Peyer's patch (tissue), 4 donors: ENCODE measurements around the gene ILF2. TPM values are rescaled to one million over a fixed set of nuclear protein-coding genes. Genes with fewer than 3 reads are reported as not detected.

Experiments used
- DNase-seq, 3 donors: peaks; one replicate each; pipeline ENCODE4 v3.0.0-alpha.2; 2017 to 2019
- H3K27ac ChIP-seq, 4 donors: fragments of 200-600 bp; sonication (generic); one replicate each; pipeline ENCODE4 v1.5.1; 2016 to 2019
- H3K27me3 ChIP-seq, 2 donors: fragments of 200-600 bp; sonication (generic); one replicate each; pipeline ENCODE4 v1.5.1; 2019
- H3K36me3 ChIP-seq, 3 donors: fragments of 200-600 bp; sonication (generic); one replicate each; pipeline ENCODE4 v1.5.1; 2016 to 2019
- H3K4me1 ChIP-seq, 4 donors: fragments of 200-600 bp; sonication (generic); one replicate each; pipeline ENCODE4 v1.5.1; 2016 to 2019
- H3K4me3 ChIP-seq, 4 donors: fragments of 200-600 bp; sonication (generic); 1 replicate in 3 of 4; 2 replicates in 1 of 4; pipeline ENCODE4 v1.5.1; 2016 to 2019; ENCODE audit warnings: mild to moderate bottlenecking in 1 of 4
- H3K9me3 ChIP-seq, 4 donors: fragments of 200-600 bp; sonication (generic); one replicate each; pipeline ENCODE4 v1.5.1; 2016 to 2019; ENCODE audit warnings: mild to moderate bottlenecking in 1 of 4
- CTCF ChIP-seq, 6 experiments: fragments of 450-650 bp in 4 of 6; fragments of 200-600 bp in 2 of 6; sonication (generic) in 1 of 6; IDR thresholded peaks; one replicate each; pipeline ENCODE4 v1.5.1; 2017 to 2019; ENCODE audit warnings: antibody characterized with exemption in 6 of 6, mild to moderate bottlenecking in 3 of 6, moderate library complexity in 1 of 6
- POLR2A ChIP-seq, 2 donors: fragments of 450-650 bp; IDR thresholded peaks; one replicate each; pipeline ENCODE4 v1.5.1; 2017; ENCODE audit warnings: antibody characterized with exemption in 2 of 2, mild to moderate bottlenecking in 2 of 2, moderate library complexity in 2 of 2
- total RNA-seq, 4 donors: library from RNA; depleted of rRNA; stranded (reverse); fragments of >200 nt; gene quantifications; one replicate each; pipeline ENCODE4 v1.1.0, GENCODE V29; 2016

ILF2 gene
- total RNA-seq, 4 donors from 2014 or later: 31.4 to 67.7 (median 47.2) TPM

GRCh38 chr1:153698923-153699714 is 28.3 kb upstream of the ILF2 start:
- DNase-seq: no peak
- TF ChIP-seq CTCF (IDR thresholded peaks at IDR 0.05) (no peak), POLR2A (IDR thresholded peaks at IDR 0.05) (no peak)
- H3K27ac ChIP-seq: peak overlapping the region in 3 of 4 donors; percentile 22 to 84 (median 35)

GRCh38 chr1:153698020-153698922 is 27.5 kb upstream of the ILF2 start:
- no peaks in the 10 kb centered on the region for H3K27me3 ChIP-seq
- peak overlapping the region in 1 of 4 donors; percentile 7 for H3K4me3 ChIP-seq
- no peaks in the 10 kb centered on the region for H3K9me3 ChIP-seq
- H3K36me3 ChIP-seq: no peaks in the 10 kb centered on the region
- no peaks in the 10 kb centered on the region for H3K4me1 ChIP-seq
- peak in 1 of 3 donors; percentile 55 for DNase-seq
- no peak for TF ChIP-seq CTCF (IDR thresholded peaks at IDR 0.05)
- TF ChIP-seq POLR2A (IDR thresholded peaks at IDR 0.05): no peak
- peak overlapping the region; percentile 46 to 84 (median 66) for H3K27ac ChIP-seq

More at GRCh38 chr1:153698923-153699714, 28.3 kb upstream of the ILF2 start:
- Histone ChIP-seq H3K27me3 (no peaks in the 10 kb centered on the region), H3K4me1 (no peaks in the 10 kb centered on the region), H3K36me3 (no peaks in the 10 kb centered on the region), H3K4me3 (no peak overlapping the region), H3K9me3 (no peaks in the 10 kb centered on the region)

GRCh38 chr1:153697191-153698019 is 26.6 kb upstream of the ILF2 start:
- no peaks in the 10 kb centered on the region for H3K27me3 ChIP-seq
- no peaks in the 10 kb centered on the region for H3K4me1 ChIP-seq
- no peak overlapping the region for H3K4me3 ChIP-seq
- DNase-seq: no peak
- H3K9me3 ChIP-seq: no peaks in the 10 kb centered on the region
- H3K36me3 ChIP-seq: no peaks in the 10 kb centered on the region
- TF ChIP-seq CTCF (IDR thresholded peaks at IDR 0.05): no peak
- no peak for TF ChIP-seq POLR2A (IDR thresholded peaks at IDR 0.05)
- H3K27ac ChIP-seq: peak overlapping the region; percentile 46 to 84 (median 66)

GRCh38 chr1:153696741-153697140 is 25.9 kb upstream of the ILF2 start:
- TF ChIP-seq POLR2A (IDR thresholded peaks at IDR 0.05): no peak
- TF ChIP-seq CTCF (IDR thresholded peaks at IDR 0.05): no peak
- H3K36me3 ChIP-seq: no peaks in the 10 kb centered on the region
- H3K4me1 ChIP-seq: no peaks in the 10 kb centered on the region
- no peaks in the 10 kb centered on the region for H3K9me3 ChIP-seq
- H3K4me3 ChIP-seq: no peak overlapping the region
- DNase-seq: no peak
- H3K27me3 ChIP-seq: no peaks in the 10 kb centered on the region
- peak overlapping the region in 2 of 4 donors; percentile 64 to 84 for H3K27ac ChIP-seq

GRCh38 chr1:153693466-153693865 is 22.7 kb upstream of the ILF2 start:
- no peak for TF ChIP-seq CTCF (IDR thresholded peaks at IDR 0.05)
- TF ChIP-seq POLR2A (IDR thresholded peaks at IDR 0.05): no peak
- Histone ChIP-seq H3K4me3 (no peak overlapping the region), H3K27me3 (no peaks in the 10 kb centered on the region), H3K4me1 (no peaks in the 10 kb centered on the region), H3K36me3 (no peaks in the 10 kb centered on the region), H3K27ac (no peak overlapping the region), H3K9me3 (no peaks in the 10 kb centered on the region)
- no peak for DNase-seq
